ENCODE results near the gene SLC6A18.

DNA sequence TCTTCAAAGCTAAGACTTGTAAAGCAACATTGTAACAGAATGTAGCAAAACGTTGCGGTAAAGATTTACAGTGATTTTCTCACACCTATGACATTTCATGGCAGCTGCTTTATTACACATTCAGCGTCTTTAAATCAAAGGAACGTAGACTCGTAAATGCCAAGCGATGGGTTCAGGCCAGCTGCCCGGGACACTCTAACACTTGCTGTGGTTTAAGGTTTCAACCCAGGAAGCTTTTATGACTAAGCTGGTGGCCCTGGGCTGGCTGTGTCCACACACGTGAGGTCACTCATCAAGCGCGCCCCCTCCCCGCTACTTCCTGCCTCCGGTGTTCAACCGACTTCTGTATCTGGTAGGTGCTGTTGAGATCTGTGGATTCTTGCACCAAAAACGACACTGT, 2.5 kb downstream of the SLC6A18 start:
- TF ChIP-seq, protein P1, sequence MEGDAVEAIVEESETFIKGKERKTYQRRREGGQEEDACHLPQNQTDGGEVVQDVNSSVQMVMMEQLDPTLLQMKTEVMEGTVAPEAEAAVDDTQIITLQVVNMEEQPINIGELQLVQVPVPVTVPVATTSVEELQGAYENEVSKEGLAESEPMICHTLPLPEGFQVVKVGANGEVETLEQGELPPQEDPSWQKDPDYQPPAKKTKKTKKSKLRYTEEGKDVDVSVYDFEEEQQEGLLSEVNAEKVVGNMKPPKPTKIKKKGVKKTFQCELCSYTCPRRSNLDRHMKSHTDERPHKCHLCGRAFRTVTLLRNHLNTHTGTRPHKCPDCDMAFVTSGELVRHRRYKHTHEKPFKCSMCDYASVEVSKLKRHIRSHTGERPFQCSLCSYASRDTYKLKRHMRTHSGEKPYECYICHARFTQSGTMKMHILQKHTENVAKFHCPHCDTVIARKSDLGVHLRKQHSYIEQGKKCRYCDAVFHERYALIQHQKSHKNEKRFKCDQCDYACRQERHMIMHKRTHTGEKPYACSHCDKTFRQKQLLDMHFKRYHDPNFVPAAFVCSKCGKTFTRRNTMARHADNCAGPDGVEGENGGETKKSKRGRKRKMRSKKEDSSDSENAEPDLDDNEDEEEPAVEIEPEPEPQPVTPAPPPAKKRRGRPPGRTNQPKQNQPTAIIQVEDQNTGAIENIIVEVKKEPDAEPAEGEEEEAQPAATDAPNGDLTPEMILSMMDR (IDR thresholded peaks at IDR 0.05; ENCODE audit: low read length) = no peak
- TF ChIP-seq EZH2phosphoT487 (IDR thresholded peaks at IDR 0.05; ENCODE audit: low read length) = no peak
